K562 (cell line): ENCODE results near the gene PMP22. TPM values are rescaled to one million over a fixed set of nuclear protein-coding genes. Genes with fewer than 3 reads are reported as not detected.

ENCODE experiments used
- CREM ChIP-seq: IDR thresholded peaks from 2 replicates; pipeline ENCODE4 v1.6.1; 2014; ENCODE audit warnings: antibody characterized with exemption, low read depth
- NFXL1 ChIP-seq: fragments of 450-650 bp; formaldehyde crosslinking; IDR thresholded peaks from 2 replicates; pipeline ENCODE4 v1.4.0; 2021; ENCODE audit warnings: mild to moderate bottlenecking
- TAF9B ChIP-seq: fragments of 450-650 bp; IDR thresholded peaks from 2 replicates; pipeline ENCODE4 v1.6.1; 2018; ENCODE audit warnings: mild to moderate bottlenecking; ENCODE audit not compliant: partially characterized antibody
- TAL1 ChIP-seq: fragments of 450-650 bp; IDR thresholded peaks from 2 replicates; pipeline ENCODE4 v1.6.1; 2016; ENCODE audit warnings: mild to moderate bottlenecking
- polyA plus RNA-seq, 8 experiments: library from polyadenylated mRNA; depleted of rRNA in 4 of 8; stranded (reverse) in 5 of 8; unstranded in 3 of 8; fragments of >200 nt; fragmentation: Nextera tagmentation in 2 of 8; fragmentation: Illumina TruSeq in 1 of 8; extraction: Ambion mirVana in 2 of 8; extraction: Trizol in 1 of 8; gene quantifications; 2 replicates each; pipeline versions ENCODE4 v1.2.1 to v1.2.3, GENCODE V29; 2011 to 2014; ENCODE audit warnings: inconsistent platforms in 1 of 8, missing spikeins in 1 of 8
- total RNA-seq, 7 experiments: library from RNA; depleted of rRNA in 6 of 7; stranded (reverse); fragments of >200 nt in 6 of 7; fragmentation: Illumina TruSeq in 2 of 7; extraction: Trizol in 2 of 7; gene quantifications; 2 replicates each; pipeline versions ENCODE4 v1.2.1 to v1.2.3, GENCODE V29; 2011 to 2021; ENCODE audit warnings: low replicate concordance in 1 of 7
- TF ChIP-seq, protein P1 (sequence below): fragments of 450-650 bp; IDR thresholded peaks from 2 replicates; pipeline ENCODE4 v1.6.1; 2016; ENCODE audit warnings: mild to moderate bottlenecking, moderate library complexity
- TF ChIP-seq, protein P2 (sequence below): fragments of 250-450 bp; sonication (Bioruptor Pico); IDR thresholded peaks from 2 replicates; pipeline ENCODE4 v1.4.0; 2020; ENCODE audit warnings: mild to moderate bottlenecking
- TF ChIP-seq, protein P3 (sequence below): sonication (generic); formaldehyde crosslinking; IDR thresholded peaks from 2 replicates; pipeline ENCODE4 v1.8.1; 2023; ENCODE audit warnings: mild to moderate bottlenecking, missing genetic modification reagents

Gene PMP22
- total and polyA plus RNA-seq, 9 of the 15 experiments (the other 6 are each of a cell fraction or from before 2014, with no cell fraction given) = 12.6 to 62.3 (median 25.8) TPM

GRCh38 chr17:15262291-15263205 lies 2.6 kb downstream of the PMP22 start (continued):
- TF ChIP-seq, protein P1, sequence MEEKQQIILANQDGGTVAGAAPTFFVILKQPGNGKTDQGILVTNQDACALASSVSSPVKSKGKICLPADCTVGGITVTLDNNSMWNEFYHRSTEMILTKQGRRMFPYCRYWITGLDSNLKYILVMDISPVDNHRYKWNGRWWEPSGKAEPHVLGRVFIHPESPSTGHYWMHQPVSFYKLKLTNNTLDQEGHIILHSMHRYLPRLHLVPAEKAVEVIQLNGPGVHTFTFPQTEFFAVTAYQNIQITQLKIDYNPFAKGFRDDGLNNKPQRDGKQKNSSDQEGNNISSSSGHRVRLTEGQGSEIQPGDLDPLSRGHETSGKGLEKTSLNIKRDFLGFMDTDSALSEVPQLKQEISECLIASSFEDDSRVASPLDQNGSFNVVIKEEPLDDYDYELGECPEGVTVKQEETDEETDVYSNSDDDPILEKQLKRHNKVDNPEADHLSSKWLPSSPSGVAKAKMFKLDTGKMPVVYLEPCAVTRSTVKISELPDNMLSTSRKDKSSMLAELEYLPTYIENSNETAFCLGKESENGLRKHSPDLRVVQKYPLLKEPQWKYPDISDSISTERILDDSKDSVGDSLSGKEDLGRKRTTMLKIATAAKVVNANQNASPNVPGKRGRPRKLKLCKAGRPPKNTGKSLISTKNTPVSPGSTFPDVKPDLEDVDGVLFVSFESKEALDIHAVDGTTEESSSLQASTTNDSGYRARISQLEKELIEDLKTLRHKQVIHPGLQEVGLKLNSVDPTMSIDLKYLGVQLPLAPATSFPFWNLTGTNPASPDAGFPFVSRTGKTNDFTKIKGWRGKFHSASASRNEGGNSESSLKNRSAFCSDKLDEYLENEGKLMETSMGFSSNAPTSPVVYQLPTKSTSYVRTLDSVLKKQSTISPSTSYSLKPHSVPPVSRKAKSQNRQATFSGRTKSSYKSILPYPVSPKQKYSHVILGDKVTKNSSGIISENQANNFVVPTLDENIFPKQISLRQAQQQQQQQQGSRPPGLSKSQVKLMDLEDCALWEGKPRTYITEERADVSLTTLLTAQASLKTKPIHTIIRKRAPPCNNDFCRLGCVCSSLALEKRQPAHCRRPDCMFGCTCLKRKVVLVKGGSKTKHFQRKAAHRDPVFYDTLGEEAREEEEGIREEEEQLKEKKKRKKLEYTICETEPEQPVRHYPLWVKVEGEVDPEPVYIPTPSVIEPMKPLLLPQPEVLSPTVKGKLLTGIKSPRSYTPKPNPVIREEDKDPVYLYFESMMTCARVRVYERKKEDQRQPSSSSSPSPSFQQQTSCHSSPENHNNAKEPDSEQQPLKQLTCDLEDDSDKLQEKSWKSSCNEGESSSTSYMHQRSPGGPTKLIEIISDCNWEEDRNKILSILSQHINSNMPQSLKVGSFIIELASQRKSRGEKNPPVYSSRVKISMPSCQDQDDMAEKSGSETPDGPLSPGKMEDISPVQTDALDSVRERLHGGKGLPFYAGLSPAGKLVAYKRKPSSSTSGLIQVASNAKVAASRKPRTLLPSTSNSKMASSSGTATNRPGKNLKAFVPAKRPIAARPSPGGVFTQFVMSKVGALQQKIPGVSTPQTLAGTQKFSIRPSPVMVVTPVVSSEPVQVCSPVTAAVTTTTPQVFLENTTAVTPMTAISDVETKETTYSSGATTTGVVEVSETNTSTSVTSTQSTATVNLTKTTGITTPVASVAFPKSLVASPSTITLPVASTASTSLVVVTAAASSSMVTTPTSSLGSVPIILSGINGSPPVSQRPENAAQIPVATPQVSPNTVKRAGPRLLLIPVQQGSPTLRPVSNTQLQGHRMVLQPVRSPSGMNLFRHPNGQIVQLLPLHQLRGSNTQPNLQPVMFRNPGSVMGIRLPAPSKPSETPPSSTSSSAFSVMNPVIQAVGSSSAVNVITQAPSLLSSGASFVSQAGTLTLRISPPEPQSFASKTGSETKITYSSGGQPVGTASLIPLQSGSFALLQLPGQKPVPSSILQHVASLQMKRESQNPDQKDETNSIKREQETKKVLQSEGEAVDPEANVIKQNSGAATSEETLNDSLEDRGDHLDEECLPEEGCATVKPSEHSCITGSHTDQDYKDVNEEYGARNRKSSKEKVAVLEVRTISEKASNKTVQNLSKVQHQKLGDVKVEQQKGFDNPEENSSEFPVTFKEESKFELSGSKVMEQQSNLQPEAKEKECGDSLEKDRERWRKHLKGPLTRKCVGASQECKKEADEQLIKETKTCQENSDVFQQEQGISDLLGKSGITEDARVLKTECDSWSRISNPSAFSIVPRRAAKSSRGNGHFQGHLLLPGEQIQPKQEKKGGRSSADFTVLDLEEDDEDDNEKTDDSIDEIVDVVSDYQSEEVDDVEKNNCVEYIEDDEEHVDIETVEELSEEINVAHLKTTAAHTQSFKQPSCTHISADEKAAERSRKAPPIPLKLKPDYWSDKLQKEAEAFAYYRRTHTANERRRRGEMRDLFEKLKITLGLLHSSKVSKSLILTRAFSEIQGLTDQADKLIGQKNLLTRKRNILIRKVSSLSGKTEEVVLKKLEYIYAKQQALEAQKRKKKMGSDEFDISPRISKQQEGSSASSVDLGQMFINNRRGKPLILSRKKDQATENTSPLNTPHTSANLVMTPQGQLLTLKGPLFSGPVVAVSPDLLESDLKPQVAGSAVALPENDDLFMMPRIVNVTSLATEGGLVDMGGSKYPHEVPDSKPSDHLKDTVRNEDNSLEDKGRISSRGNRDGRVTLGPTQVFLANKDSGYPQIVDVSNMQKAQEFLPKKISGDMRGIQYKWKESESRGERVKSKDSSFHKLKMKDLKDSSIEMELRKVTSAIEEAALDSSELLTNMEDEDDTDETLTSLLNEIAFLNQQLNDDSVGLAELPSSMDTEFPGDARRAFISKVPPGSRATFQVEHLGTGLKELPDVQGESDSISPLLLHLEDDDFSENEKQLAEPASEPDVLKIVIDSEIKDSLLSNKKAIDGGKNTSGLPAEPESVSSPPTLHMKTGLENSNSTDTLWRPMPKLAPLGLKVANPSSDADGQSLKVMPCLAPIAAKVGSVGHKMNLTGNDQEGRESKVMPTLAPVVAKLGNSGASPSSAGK = peak; percentile 53; the same call in 1 of the 2 replicates
- TF ChIP-seq NFXL1 (CRISPR knock-in tag) (no peak), TAL1 (no peak), TAF9B (no peak), CREM (0 out of 2 replicates have a peak, but pooled peaks have one; percentile 41)
- TF ChIP-seq, protein P2, sequence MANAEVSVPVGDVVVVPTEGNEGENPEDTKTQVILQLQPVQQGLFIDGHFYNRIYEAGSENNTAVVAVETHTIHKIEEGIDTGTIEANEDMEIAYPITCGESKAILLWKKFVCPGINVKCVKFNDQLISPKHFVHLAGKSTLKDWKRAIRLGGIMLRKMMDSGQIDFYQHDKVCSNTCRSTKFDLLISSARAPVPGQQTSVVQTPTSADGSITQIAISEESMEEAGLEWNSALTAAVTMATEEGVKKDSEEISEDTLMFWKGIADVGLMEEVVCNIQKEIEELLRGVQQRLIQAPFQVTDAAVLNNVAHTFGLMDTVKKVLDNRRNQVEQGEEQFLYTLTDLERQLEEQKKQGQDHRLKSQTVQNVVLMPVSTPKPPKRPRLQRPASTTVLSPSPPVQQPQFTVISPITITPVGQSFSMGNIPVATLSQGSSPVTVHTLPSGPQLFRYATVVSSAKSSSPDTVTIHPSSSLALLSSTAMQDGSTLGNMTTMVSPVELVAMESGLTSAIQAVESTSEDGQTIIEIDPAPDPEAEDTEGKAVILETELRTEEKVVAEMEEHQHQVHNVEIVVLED (CRISPR knock-in tag) = 0 out of 2 replicates have a peak, but pooled peaks have one; percentile 18
- TF ChIP-seq, protein P3, sequence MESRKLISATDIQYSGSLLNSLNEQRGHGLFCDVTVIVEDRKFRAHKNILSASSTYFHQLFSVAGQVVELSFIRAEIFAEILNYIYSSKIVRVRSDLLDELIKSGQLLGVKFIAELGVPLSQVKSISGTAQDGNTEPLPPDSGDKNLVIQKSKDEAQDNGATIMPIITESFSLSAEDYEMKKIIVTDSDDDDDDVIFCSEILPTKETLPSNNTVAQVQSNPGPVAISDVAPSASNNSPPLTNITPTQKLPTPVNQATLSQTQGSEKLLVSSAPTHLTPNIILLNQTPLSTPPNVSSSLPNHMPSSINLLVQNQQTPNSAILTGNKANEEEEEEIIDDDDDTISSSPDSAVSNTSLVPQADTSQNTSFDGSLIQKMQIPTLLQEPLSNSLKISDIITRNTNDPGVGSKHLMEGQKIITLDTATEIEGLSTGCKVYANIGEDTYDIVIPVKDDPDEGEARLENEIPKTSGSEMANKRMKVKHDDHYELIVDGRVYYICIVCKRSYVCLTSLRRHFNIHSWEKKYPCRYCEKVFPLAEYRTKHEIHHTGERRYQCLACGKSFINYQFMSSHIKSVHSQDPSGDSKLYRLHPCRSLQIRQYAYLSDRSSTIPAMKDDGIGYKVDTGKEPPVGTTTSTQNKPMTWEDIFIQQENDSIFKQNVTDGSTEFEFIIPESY (CRISPR knock-in tag) = 0 out of 2 replicates have a peak, but pooled peaks have one; percentile 21
